Measurements from ENCODE around the gene TEX28.
"Not testable (repeated sequence)": the region's sequence is repeated elsewhere in the genome, so short reads cannot be mapped to it uniquely, and the experiment has no call there.

Gene TEX28

GRCh38 chrX:154269245-154269644 lies 25.7 kb downstream of the TEX28 start:
- not testable (repeated sequence) for DNase-seq; H3K4me3 ChIP-seq (ENCODE audit: low read depth in 1 of 2, low read length in 2 of 2); H4K20me1 ChIP-seq (ENCODE audit: insufficient read depth, low read length); H3K9me3 ChIP-seq (ENCODE audit: insufficient read depth, low read length, severe bottlenecking); H3K79me2 ChIP-seq (ENCODE audit: insufficient read depth, low read length); H3K27ac ChIP-seq (ENCODE audit: low read length); H3K4me2 ChIP-seq (ENCODE audit: insufficient read depth, low read length); H3K9ac ChIP-seq (ENCODE audit: low read depth, low read length); H3K27me3 ChIP-seq (ENCODE audit: insufficient read depth, low read length, poor library complexity); ATAC-seq (ENCODE audit: insufficient read depth, low read depth); H3K4me1 ChIP-seq (ENCODE audit: insufficient read depth, low read length); H2AFZ ChIP-seq (ENCODE audit: low read depth, low read length); H3K36me3 ChIP-seq (ENCODE audit: insufficient read depth, low read length)

- not testable (repeated sequence) for H3K4me2 ChIP-seq (ENCODE audit: insufficient read depth, low read length); H3K36me3 ChIP-seq (ENCODE audit: insufficient read depth, low read length); H3K4me3 ChIP-seq (ENCODE audit: low read depth in 1 of 2, low read length in 2 of 2); H3K9ac ChIP-seq (ENCODE audit: low read depth, low read length); H3K27me3 ChIP-seq (ENCODE audit: insufficient read depth, low read length, poor library complexity); H4K20me1 ChIP-seq (ENCODE audit: insufficient read depth, low read length); H3K4me1 ChIP-seq (ENCODE audit: insufficient read depth, low read length); DNase-seq; ATAC-seq (ENCODE audit: insufficient read depth, low read depth); H3K9me3 ChIP-seq (ENCODE audit: insufficient read depth, low read length, severe bottlenecking); H3K27ac ChIP-seq (ENCODE audit: low read length); H3K79me2 ChIP-seq (ENCODE audit: insufficient read depth, low read length); H2AFZ ChIP-seq (ENCODE audit: low read depth, low read length)
Measured at GRCh38 chrX:154263072-154263471, 31.9 kb downstream of the TEX28 start.

GRCh38 chrX:154258711-154259110 lies 36.2 kb downstream of the TEX28 start:
- not testable (repeated sequence) for H3K36me3 ChIP-seq (ENCODE audit: insufficient read depth, low read length); H3K9ac ChIP-seq (ENCODE audit: low read depth, low read length); H3K27me3 ChIP-seq (ENCODE audit: insufficient read depth, low read length, poor library complexity); H3K4me3 ChIP-seq (ENCODE audit: low read depth in 1 of 2, low read length in 2 of 2); H3K4me1 ChIP-seq (ENCODE audit: insufficient read depth, low read length); H2AFZ ChIP-seq (ENCODE audit: low read depth, low read length); ATAC-seq (ENCODE audit: insufficient read depth, low read depth); H3K9me3 ChIP-seq (ENCODE audit: insufficient read depth, low read length, severe bottlenecking); H4K20me1 ChIP-seq (ENCODE audit: insufficient read depth, low read length); H3K4me2 ChIP-seq (ENCODE audit: insufficient read depth, low read length); H3K27ac ChIP-seq (ENCODE audit: low read length); H3K79me2 ChIP-seq (ENCODE audit: insufficient read depth, low read length); DNase-seq

- H3K4me2 ChIP-seq (ENCODE audit: insufficient read depth, low read length); DNase-seq; H3K27me3 ChIP-seq (ENCODE audit: insufficient read depth, low read length, poor library complexity); H3K79me2 ChIP-seq (ENCODE audit: insufficient read depth, low read length); H3K9me3 ChIP-seq (ENCODE audit: insufficient read depth, low read length, severe bottlenecking); H2AFZ ChIP-seq (ENCODE audit: low read depth, low read length); H4K20me1 ChIP-seq (ENCODE audit: insufficient read depth, low read length); H3K36me3 ChIP-seq (ENCODE audit: insufficient read depth, low read length); H3K4me3 ChIP-seq (ENCODE audit: low read depth in 1 of 2, low read length in 2 of 2); H3K9ac ChIP-seq (ENCODE audit: low read depth, low read length); H3K27ac ChIP-seq (ENCODE audit: low read length); ATAC-seq (ENCODE audit: insufficient read depth, low read depth); H3K4me1 ChIP-seq (ENCODE audit: insufficient read depth, low read length): not testable (repeated sequence)
Measured at GRCh38 chrX:154257282-154257681, 37.6 kb downstream of the TEX28 start, which contains the start of gene OPN1MW3. TSS of gene OPN1MW3 (plus strand) at chrX:154257582. CDS start at chrX:154257620, 38 bp downstream.

GRCh38 chrX:154248076-154248475 lies 46.8 kb downstream of the TEX28 start:
- not testable (repeated sequence) for H3K79me2 ChIP-seq (ENCODE audit: insufficient read depth, low read length); H4K20me1 ChIP-seq (ENCODE audit: insufficient read depth, low read length); H3K9me3 ChIP-seq (ENCODE audit: insufficient read depth, low read length, severe bottlenecking); H3K4me3 ChIP-seq (ENCODE audit: low read depth in 1 of 2, low read length in 2 of 2); H3K4me1 ChIP-seq (ENCODE audit: insufficient read depth, low read length); H2AFZ ChIP-seq (ENCODE audit: low read depth, low read length); H3K27ac ChIP-seq (ENCODE audit: low read length); DNase-seq; H3K4me2 ChIP-seq (ENCODE audit: insufficient read depth, low read length); H3K36me3 ChIP-seq (ENCODE audit: insufficient read depth, low read length); ATAC-seq (ENCODE audit: insufficient read depth, low read depth); H3K9ac ChIP-seq (ENCODE audit: low read depth, low read length); H3K27me3 ChIP-seq (ENCODE audit: insufficient read depth, low read length, poor library complexity)

- H3K79me2 ChIP-seq (ENCODE audit: insufficient read depth, low read length); H3K27ac ChIP-seq (ENCODE audit: low read length); H3K4me2 ChIP-seq (ENCODE audit: insufficient read depth, low read length); H3K4me3 ChIP-seq (ENCODE audit: low read depth in 1 of 2, low read length in 2 of 2); H3K9ac ChIP-seq (ENCODE audit: low read depth, low read length); H4K20me1 ChIP-seq (ENCODE audit: insufficient read depth, low read length); H3K9me3 ChIP-seq (ENCODE audit: insufficient read depth, low read length, severe bottlenecking); DNase-seq; H3K27me3 ChIP-seq (ENCODE audit: insufficient read depth, low read length, poor library complexity); H2AFZ ChIP-seq (ENCODE audit: low read depth, low read length); H3K36me3 ChIP-seq (ENCODE audit: insufficient read depth, low read length); H3K4me1 ChIP-seq (ENCODE audit: insufficient read depth, low read length): not testable (repeated sequence)
- ATAC-seq (ENCODE audit: insufficient read depth, low read depth) = peak; percentile 99
Measured at GRCh38 chrX:154247377-154248045, 47.4 kb downstream of the TEX28 start.

- not testable (repeated sequence) for H3K4me2 ChIP-seq (ENCODE audit: insufficient read depth, low read length); H3K4me1 ChIP-seq (ENCODE audit: insufficient read depth, low read length); H2AFZ ChIP-seq (ENCODE audit: low read depth, low read length); H3K4me3 ChIP-seq (ENCODE audit: low read depth in 1 of 2, low read length in 2 of 2); H3K27me3 ChIP-seq (ENCODE audit: insufficient read depth, low read length, poor library complexity); DNase-seq; H3K9me3 ChIP-seq (ENCODE audit: insufficient read depth, low read length, severe bottlenecking); H3K79me2 ChIP-seq (ENCODE audit: insufficient read depth, low read length); H3K36me3 ChIP-seq (ENCODE audit: insufficient read depth, low read length); H4K20me1 ChIP-seq (ENCODE audit: insufficient read depth, low read length); H3K9ac ChIP-seq (ENCODE audit: low read depth, low read length); H3K27ac ChIP-seq (ENCODE audit: low read length); ATAC-seq (ENCODE audit: insufficient read depth, low read depth)
Measured at GRCh38 chrX:154239982-154240503, 54.9 kb downstream of the TEX28 start.

- not testable (repeated sequence) for ATAC-seq (ENCODE audit: insufficient read depth, low read depth); H3K4me1 ChIP-seq (ENCODE audit: insufficient read depth, low read length); H4K20me1 ChIP-seq (ENCODE audit: insufficient read depth, low read length); H3K27me3 ChIP-seq (ENCODE audit: insufficient read depth, low read length, poor library complexity); H3K9ac ChIP-seq (ENCODE audit: low read depth, low read length); H3K36me3 ChIP-seq (ENCODE audit: insufficient read depth, low read length); H3K9me3 ChIP-seq (ENCODE audit: insufficient read depth, low read length, severe bottlenecking); H3K27ac ChIP-seq (ENCODE audit: low read length); H3K4me3 ChIP-seq (ENCODE audit: low read depth in 1 of 2, low read length in 2 of 2); H3K4me2 ChIP-seq (ENCODE audit: insufficient read depth, low read length); H3K79me2 ChIP-seq (ENCODE audit: insufficient read depth, low read length); DNase-seq; H2AFZ ChIP-seq (ENCODE audit: low read depth, low read length)
Measured at GRCh38 chrX:154238939-154239559, 55.9 kb downstream of the TEX28 start.
